Measurements from ENCODE around the gene EDRF1.

GRCh38 chr10:125812128-125812750 is 92.7 kb downstream of the EDRF1 start:
- TF ChIP-seq, protein P1, sequence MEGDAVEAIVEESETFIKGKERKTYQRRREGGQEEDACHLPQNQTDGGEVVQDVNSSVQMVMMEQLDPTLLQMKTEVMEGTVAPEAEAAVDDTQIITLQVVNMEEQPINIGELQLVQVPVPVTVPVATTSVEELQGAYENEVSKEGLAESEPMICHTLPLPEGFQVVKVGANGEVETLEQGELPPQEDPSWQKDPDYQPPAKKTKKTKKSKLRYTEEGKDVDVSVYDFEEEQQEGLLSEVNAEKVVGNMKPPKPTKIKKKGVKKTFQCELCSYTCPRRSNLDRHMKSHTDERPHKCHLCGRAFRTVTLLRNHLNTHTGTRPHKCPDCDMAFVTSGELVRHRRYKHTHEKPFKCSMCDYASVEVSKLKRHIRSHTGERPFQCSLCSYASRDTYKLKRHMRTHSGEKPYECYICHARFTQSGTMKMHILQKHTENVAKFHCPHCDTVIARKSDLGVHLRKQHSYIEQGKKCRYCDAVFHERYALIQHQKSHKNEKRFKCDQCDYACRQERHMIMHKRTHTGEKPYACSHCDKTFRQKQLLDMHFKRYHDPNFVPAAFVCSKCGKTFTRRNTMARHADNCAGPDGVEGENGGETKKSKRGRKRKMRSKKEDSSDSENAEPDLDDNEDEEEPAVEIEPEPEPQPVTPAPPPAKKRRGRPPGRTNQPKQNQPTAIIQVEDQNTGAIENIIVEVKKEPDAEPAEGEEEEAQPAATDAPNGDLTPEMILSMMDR (IDR thresholded peaks at IDR 0.05) = no peak
- TF ChIP-seq POLR2A (IDR thresholded peaks at IDR 0.05) = no peak

Measured in suprapubic skin (tissue), 3 donors.